ENCODE measurements around the gene SNAP25.

SNAP25 gene

DNA sequence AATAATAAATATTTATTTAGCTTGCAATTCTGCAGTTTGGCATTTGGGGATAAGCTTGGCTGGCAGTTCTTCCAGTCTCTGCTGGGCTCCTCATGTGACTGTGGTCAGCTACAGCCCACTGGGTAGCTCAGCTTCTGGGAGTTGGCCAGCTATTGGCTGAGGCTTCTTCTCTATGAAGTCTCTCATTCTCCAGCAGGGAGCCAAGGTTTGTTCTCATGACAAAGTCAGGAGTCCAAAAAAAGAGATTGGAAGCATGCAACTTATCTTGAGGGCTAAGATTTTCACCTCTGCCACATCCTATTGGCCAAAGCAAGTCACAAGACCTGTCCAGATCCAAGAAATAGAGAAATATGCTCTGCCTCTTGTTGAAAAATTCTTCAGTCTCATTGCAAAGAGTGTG is 94.6 kb downstream of the SNAP25 start:
- TF ChIP-seq, protein P1, sequence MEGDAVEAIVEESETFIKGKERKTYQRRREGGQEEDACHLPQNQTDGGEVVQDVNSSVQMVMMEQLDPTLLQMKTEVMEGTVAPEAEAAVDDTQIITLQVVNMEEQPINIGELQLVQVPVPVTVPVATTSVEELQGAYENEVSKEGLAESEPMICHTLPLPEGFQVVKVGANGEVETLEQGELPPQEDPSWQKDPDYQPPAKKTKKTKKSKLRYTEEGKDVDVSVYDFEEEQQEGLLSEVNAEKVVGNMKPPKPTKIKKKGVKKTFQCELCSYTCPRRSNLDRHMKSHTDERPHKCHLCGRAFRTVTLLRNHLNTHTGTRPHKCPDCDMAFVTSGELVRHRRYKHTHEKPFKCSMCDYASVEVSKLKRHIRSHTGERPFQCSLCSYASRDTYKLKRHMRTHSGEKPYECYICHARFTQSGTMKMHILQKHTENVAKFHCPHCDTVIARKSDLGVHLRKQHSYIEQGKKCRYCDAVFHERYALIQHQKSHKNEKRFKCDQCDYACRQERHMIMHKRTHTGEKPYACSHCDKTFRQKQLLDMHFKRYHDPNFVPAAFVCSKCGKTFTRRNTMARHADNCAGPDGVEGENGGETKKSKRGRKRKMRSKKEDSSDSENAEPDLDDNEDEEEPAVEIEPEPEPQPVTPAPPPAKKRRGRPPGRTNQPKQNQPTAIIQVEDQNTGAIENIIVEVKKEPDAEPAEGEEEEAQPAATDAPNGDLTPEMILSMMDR (IDR thresholded peaks at IDR 0.05; ENCODE audit: insufficient read depth, low read length, missing control alignments), result no peak

DNA sequence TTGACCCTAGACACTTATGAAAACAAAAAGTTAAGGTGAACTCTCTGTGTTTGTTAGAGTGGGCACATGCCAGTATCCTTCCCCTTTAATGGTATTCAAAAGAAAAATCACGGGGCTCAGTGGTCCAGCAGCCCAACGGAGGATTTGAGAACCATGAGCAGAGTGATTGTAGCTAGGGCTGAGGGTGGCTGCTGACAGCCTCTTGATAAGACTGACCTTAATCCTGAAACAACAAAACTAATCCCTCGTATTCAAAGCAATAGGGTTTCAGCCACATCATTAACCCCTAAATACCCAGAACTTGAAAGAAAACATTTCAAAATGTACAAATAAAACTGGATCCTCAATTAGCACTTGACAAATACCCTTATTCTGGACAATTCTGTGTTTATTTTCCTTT is 95.1 kb downstream of the SNAP25 start:
- ChIA-PET POLR2A (no interaction called here), CTCF (no interaction called here)
- no peak for DNase-seq (ENCODE audit: low read depth, low spot score)
- H3K4me3 ChIP-seq (ENCODE audit: low read depth, low read length), result no peak overlapping the region
- TF ChIP-seq, protein P1 (IDR thresholded peaks at IDR 0.05; ENCODE audit: insufficient read depth, low read length, missing control alignments), result no peak

More for the DNA sequence above, 94.6 kb downstream of the SNAP25 start:
- ChIA-PET POLR2A (no interaction called here), CTCF (no interaction called here)
- H3K4me3 ChIP-seq (ENCODE audit: low read depth, low read length), result no peak overlapping the region
- no peak for DNase-seq (ENCODE audit: low read depth, low spot score)

DNA sequence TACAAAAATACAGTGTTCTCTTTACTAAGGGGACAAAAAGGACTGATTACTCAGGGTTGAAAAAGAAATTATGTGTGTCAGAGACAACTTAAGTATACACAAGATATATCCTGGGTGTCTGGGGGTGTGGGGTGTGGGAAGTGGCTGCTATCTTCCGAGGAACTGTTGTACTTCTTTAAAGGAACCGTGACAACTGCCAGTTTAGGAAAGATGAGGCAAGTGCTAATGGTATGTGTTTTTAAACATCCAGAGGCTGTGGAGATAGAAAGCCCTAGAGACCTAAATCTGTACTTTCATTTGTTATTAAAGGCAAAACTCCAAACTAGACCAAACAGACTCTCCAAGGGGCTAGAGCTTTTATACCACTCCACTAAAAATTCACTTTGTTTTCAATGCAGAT is 95.6 kb downstream of the SNAP25 start:
- CTCF ChIA-PET, result no interaction called here
- POLR2A ChIA-PET, result no interaction called here

DNA sequence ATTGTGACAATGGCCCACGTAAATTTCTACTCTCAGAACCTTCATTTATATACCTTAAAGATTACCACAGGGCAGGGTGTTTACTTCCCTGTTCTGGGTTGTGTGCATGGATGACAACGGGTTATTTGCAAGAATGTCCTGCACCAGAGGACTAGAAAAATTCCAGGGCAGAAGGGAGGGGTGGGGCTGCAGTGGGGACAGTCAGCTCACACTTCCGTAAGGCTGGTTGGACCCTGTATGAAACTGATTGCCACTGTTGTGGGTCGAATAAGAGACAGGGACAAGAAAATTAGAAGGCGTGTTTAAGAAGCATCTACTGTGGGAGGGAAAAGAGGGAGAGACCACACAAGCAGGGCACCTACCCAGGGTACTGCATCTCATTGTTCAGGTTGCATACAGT is 96.5 kb downstream of the SNAP25 start:
- POLR2A ChIA-PET, result no interaction called here
- no peak overlapping the region for H3K4me3 ChIP-seq (ENCODE audit: low read depth, low read length)
- TF ChIP-seq, protein P1 (IDR thresholded peaks at IDR 0.05; ENCODE audit: insufficient read depth, low read length, missing control alignments), result no peak
- CTCF ChIA-PET, result interaction anchor here (1.1 to 1.3 kb wide), 2 partner anchors 112 to 336 kb away, joined by 3 read pairs; no protein-coding TSS in a partner anchor
- no peak for DNase-seq (ENCODE audit: low read depth, low spot score)

More for the DNA sequence above, 95.6 kb downstream of the SNAP25 start:
- TF ChIP-seq, protein P1 (IDR thresholded peaks at IDR 0.05; ENCODE audit: insufficient read depth, low read length, missing control alignments), result no peak
- peak; percentile 10 for DNase-seq (ENCODE audit: low read depth, low spot score)
- no peak overlapping the region for H3K4me3 ChIP-seq (ENCODE audit: low read depth, low read length)

DNA sequence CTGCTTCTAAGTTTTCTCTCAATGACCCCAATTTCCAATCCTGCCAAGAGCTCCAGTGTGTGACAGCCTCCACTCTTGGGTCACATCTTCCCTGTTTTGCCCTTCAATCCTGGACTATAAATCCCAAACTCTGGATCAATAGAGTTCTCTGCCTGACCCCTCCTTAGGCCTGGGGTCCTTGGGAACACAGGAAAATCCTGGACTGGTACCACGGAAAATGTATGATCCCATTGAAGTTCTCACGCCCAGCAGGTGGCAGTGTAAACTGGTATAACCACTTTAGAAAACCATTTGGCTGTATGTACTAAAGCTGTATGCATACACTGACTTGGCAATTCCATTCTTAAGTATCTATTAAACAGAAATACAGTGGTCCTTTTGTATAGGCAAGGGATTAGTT is 98.0 kb downstream of the SNAP25 start:
- POLR2A ChIA-PET, result no interaction called here
- H3K4me3 ChIP-seq (ENCODE audit: low read depth, low read length), result no peak overlapping the region
- TF ChIP-seq, protein P1 (IDR thresholded peaks at IDR 0.05; ENCODE audit: insufficient read depth, low read length, missing control alignments), result no peak
- no peak for DNase-seq (ENCODE audit: low read depth, low spot score)
- CTCF ChIA-PET, result interaction anchor here (0.9 kb wide), 1 partner anchor 36 kb away, joined by 3 read pairs; no protein-coding TSS in a partner anchor

DNA sequence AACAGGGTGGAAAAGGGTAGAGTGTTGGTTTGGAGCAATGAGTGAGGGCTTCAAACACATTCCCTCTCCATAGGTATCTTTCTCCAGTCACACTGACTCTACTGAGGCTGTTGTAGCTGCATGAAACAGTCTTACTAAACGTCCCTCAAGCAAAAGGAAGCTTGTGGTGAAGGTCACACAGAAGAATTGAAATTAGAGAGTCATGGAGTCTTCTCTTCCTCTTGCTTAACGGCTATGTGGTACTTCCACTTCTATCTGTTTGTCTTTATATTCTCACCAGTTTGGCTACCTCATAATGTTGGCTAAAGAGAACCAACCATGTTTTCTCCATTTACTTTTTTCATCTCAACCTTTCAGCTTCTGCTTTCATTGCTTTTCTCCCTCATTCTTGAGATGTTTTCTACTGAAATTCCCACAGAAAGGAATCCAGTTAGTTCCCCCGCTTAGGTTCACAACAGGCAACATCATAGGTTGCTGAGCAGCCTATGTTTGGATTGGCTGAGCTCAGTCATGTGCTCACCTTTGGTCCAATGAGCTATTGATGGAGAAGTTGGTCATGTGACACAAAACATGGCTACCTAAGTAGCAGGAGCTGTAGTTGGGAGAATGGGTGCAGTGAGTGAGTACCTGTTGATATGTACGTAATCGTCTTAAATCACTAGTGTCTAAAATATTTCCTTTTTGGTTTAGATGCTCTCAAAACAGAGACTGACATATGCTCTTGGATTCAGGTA is 99.8 kb downstream of the SNAP25 start:
- H3K4me3 ChIP-seq (ENCODE audit: low read depth, low read length), result no peak overlapping the region
- CTCF ChIA-PET, result interaction anchor here (1.1 kb wide), 1 partner anchor 228 kb away, joined by 3 read pairs; no protein-coding TSS in a partner anchor
- no peak for DNase-seq (ENCODE audit: low read depth, low spot score)
- TF ChIP-seq, protein P1 (IDR thresholded peaks at IDR 0.05; ENCODE audit: insufficient read depth, low read length, missing control alignments), result no peak
- POLR2A ChIA-PET, result no interaction called here

Measured in AG04449 (cell line).